Measurements from ENCODE around the gene CZIB. TPM values are rescaled to one million over a fixed set of nuclear protein-coding genes. Genes with fewer than 3 reads are reported as not detected.

The CZIB gene
- total RNA-seq, 2 experiments from 2014 or later, result 44.6 to 51.4 TPM

DNA sequence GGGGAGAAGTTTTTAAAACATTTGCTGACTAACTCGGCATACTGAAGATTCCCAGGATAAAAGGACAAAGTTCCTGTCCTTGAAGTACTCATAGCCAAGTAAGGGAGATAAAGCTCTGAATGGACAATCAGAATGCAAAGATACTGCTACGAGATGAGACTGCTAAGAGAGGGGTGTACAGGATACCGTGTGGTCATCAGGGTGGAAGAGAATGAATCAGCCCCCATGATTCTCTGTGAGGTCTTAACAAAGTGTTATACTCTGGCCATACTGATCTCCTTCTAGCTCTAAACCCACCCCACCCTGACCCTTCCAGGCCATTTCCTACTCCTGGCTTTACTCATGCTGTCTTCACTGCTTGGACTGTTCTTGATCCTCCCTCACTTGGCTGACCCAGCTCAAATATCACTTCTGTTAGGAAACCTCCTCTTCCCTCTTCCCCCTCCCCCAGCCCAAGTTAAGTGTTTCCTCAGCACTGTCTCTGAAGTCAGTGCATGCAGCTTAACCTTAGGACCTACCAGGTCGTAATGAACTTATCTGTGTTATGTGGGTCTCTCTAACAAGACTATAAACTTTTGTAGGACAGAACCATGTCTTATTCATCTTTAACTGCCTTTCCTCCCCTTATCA, 33.7 kb upstream of the CZIB start:
- peaks cover 95% of the 10 kb centered on the region for H3K36me3 ChIP-seq (ENCODE audit: insufficient read depth, low read length)
- H2AFZ ChIP-seq (ENCODE audit: low read length), result no peak overlapping the region
- H3K4me1 ChIP-seq (ENCODE audit: insufficient read depth, low read length, poor library complexity, severe bottlenecking), result no peaks in the 10 kb centered on the region
- POLR2A ChIA-PET, result no interaction called here
- intact Hi-C loops (cut with micrococcal nuclease; ENCODE audit: unreplicated experiment), result no loop called here
- H3K4me2 ChIP-seq (ENCODE audit: low read length), result no peak overlapping the region
- TF ChIP-seq, protein P1, sequence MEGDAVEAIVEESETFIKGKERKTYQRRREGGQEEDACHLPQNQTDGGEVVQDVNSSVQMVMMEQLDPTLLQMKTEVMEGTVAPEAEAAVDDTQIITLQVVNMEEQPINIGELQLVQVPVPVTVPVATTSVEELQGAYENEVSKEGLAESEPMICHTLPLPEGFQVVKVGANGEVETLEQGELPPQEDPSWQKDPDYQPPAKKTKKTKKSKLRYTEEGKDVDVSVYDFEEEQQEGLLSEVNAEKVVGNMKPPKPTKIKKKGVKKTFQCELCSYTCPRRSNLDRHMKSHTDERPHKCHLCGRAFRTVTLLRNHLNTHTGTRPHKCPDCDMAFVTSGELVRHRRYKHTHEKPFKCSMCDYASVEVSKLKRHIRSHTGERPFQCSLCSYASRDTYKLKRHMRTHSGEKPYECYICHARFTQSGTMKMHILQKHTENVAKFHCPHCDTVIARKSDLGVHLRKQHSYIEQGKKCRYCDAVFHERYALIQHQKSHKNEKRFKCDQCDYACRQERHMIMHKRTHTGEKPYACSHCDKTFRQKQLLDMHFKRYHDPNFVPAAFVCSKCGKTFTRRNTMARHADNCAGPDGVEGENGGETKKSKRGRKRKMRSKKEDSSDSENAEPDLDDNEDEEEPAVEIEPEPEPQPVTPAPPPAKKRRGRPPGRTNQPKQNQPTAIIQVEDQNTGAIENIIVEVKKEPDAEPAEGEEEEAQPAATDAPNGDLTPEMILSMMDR (conservative IDR thresholded peaks at IDR 0.05; ENCODE audit: low read length), result no peak
- no peak for TF ChIP-seq EZH2phosphoT487 (IDR thresholded peaks at IDR 0.05; ENCODE audit: borderline replicate concordance, low read depth, low read length)
- no peak for DNase-seq (ENCODE audit: low spot score)
- H3K79me2 ChIP-seq (ENCODE audit: insufficient read depth, low read depth, low read length), result no peaks in the 10 kb centered on the region
- CTCF ChIA-PET (ENCODE audit: unreplicated experiment), result no interaction called here
- H3K9me2 ChIP-seq (ENCODE audit: insufficient read depth, low read length), result no peaks in the 10 kb centered on the region
- no TSS peak for BruUV-seq (replicated peaks)
- H3K27ac ChIP-seq (ENCODE audit: low read depth, low read length, poor library complexity, severe bottlenecking), result no peak overlapping the region
- H3K4me3 ChIP-seq (ENCODE audit: low read depth, low read length, poor library complexity, severe bottlenecking), result no peak overlapping the region
- H3K9me3 ChIP-seq (ENCODE audit: low read length), result no peaks in the 10 kb centered on the region
- no peaks in the 10 kb centered on the region for H4K20me1 ChIP-seq (ENCODE audit: insufficient read depth, low read length)

DNA sequence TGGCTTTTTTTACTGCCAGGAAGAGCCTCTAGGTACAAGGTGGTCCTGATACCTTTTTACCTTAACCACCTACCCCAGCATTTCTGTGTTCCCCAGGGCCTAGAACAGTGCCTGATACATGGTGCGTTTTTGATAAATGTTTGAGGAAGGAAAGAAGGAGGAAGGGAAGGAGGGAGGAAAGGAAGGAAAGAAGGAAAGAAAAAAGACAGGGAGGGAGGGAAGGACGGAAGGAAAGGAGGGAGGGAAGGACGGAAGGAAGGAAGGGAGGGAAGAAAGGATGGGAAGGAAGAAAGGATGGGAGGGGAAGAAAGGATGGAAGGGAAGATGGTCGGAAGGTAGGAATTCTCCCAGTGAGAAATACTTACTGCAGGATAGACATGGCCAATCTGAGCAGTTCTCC, 29.9 kb upstream of the CZIB start:
- H3K27ac ChIP-seq (ENCODE audit: low read depth, low read length, poor library complexity, severe bottlenecking), result no peak overlapping the region
- no peaks in the 10 kb centered on the region for H4K20me1 ChIP-seq (ENCODE audit: insufficient read depth, low read length)
- no peak for DNase-seq (ENCODE audit: low spot score)
- CTCF ChIA-PET (ENCODE audit: unreplicated experiment), result no interaction called here
- H3K36me3 ChIP-seq (ENCODE audit: insufficient read depth, low read length), result peaks cover 95% of the 10 kb centered on the region
- BruUV-seq (replicated peaks), result no TSS peak
- H2AFZ ChIP-seq (ENCODE audit: low read length), result no peak overlapping the region
- H3K9me2 ChIP-seq (ENCODE audit: insufficient read depth, low read length), result no peaks in the 10 kb centered on the region
- POLR2A ChIA-PET, result no interaction called here
- H3K4me1 ChIP-seq (ENCODE audit: insufficient read depth, low read length, poor library complexity, severe bottlenecking), result peaks cover 19% of the 10 kb centered on the region
- H3K9me3 ChIP-seq (ENCODE audit: low read length), result no peaks in the 10 kb centered on the region
- no peak overlapping the region for H3K4me3 ChIP-seq (ENCODE audit: low read depth, low read length, poor library complexity, severe bottlenecking)
- H3K4me2 ChIP-seq (ENCODE audit: low read length), result no peak overlapping the region
- intact Hi-C loops (cut with micrococcal nuclease; ENCODE audit: unreplicated experiment), result no loop called here
- no peaks in the 10 kb centered on the region for H3K79me2 ChIP-seq (ENCODE audit: insufficient read depth, low read depth, low read length)
- no peak for TF ChIP-seq EZH2phosphoT487 (IDR thresholded peaks at IDR 0.05; ENCODE audit: borderline replicate concordance, low read depth, low read length)
- TF ChIP-seq, protein P1 (conservative IDR thresholded peaks at IDR 0.05; ENCODE audit: low read length), result no peak

DNA sequence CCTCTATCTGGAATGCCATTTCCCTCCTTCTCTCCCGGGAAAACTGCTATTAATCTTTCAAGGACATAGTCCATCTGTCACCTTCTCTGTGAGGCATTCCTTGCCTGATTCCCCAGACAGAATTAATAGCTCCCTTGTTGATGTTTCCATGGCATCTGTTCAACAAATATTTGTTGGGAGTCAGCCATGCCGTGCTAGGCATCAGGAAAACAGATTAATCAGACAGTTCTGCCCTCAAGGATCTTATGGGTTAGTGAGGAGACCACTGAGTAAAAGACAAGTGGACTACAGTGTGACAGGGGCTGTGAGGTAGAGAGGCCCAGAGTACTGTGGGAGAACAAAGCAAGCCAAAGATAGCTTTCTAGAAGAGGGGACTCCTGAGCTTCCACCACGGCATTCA, 29.3 kb upstream of the CZIB start:
- no peaks in the 10 kb centered on the region for H3K9me3 ChIP-seq (ENCODE audit: low read length)
- H3K79me2 ChIP-seq (ENCODE audit: insufficient read depth, low read depth, low read length), result no peaks in the 10 kb centered on the region
- ChIA-PET CTCF (ENCODE audit: unreplicated experiment) (no interaction called here), POLR2A (interaction anchor here (1.1 kb wide), 1 partner anchor 29 kb away, joined by 4 read pairs; the partner anchor contains the start of gene CZIB)
- peaks cover 95% of the 10 kb centered on the region for H3K36me3 ChIP-seq (ENCODE audit: insufficient read depth, low read length)
- no peak overlapping the region for H2AFZ ChIP-seq (ENCODE audit: low read length)
- intact Hi-C loops (cut with micrococcal nuclease; ENCODE audit: unreplicated experiment), result no loop called here
- no peaks in the 10 kb centered on the region for H4K20me1 ChIP-seq (ENCODE audit: insufficient read depth, low read length)
- H3K9me2 ChIP-seq (ENCODE audit: insufficient read depth, low read length), result no peaks in the 10 kb centered on the region
- no peak for DNase-seq (ENCODE audit: low spot score)
- no peak for TF ChIP-seq EZH2phosphoT487 (IDR thresholded peaks at IDR 0.05; ENCODE audit: borderline replicate concordance, low read depth, low read length)
- TF ChIP-seq, protein P1 (conservative IDR thresholded peaks at IDR 0.05; ENCODE audit: low read length), result no peak
- H3K4me2 ChIP-seq (ENCODE audit: low read length), result no peak overlapping the region
- peaks cover 19% of the 10 kb centered on the region for H3K4me1 ChIP-seq (ENCODE audit: insufficient read depth, low read length, poor library complexity, severe bottlenecking)
- H3K4me3 ChIP-seq (ENCODE audit: low read depth, low read length, poor library complexity, severe bottlenecking), result no peak overlapping the region
- BruUV-seq (replicated peaks), result no TSS peak
- H3K27ac ChIP-seq (ENCODE audit: low read depth, low read length, poor library complexity, severe bottlenecking), result no peak overlapping the region
